ENCODE data around the gene SLC49A3.

SLC49A3 gene

GRCh38 chr4:686413-687040 is 2.4 kb downstream of the SLC49A3 start:
- H3K4me3 ChIP-seq (replicated peaks; ENCODE audit: low read depth, low read length): no peak overlapping the region
- no peak for DNase-seq (ENCODE audit: low read depth)
- TF ChIP-seq CTCF (IDR thresholded peaks at IDR 0.05; ENCODE audit: low read length, missing control alignments): no peak

GRCh38 chr4:685679-686412 is 3.1 kb downstream of the SLC49A3 start:
- DNase-seq (ENCODE audit: low read depth): no peak
- H3K4me3 ChIP-seq (replicated peaks; ENCODE audit: low read depth, low read length): no peak overlapping the region
- no peak for TF ChIP-seq CTCF (IDR thresholded peaks at IDR 0.05; ENCODE audit: low read length, missing control alignments)

GRCh38 chr4:684623-685327 is 4.2 kb downstream of the SLC49A3 start:
- no peak for DNase-seq (ENCODE audit: low read depth)
- no peak for TF ChIP-seq CTCF (IDR thresholded peaks at IDR 0.05; ENCODE audit: low read length, missing control alignments)
- no peak overlapping the region for H3K4me3 ChIP-seq (replicated peaks; ENCODE audit: low read depth, low read length)

- DNase-seq (ENCODE audit: low read depth): peak; percentile 77
These were observed 4.8 kb downstream of the SLC49A3 start for GRCh38 chr4:683982-684622.

GRCh38 chr4:683247-683897 is 5.6 kb downstream of the SLC49A3 start:
- DNase-seq (ENCODE audit: low read depth): no peak
- TF ChIP-seq CTCF (IDR thresholded peaks at IDR 0.05; ENCODE audit: low read length, missing control alignments): no peak
- H3K4me3 ChIP-seq (replicated peaks; ENCODE audit: low read depth, low read length): no peak overlapping the region

More at GRCh38 chr4:683982-684622, 4.8 kb downstream of the SLC49A3 start:
- TF ChIP-seq CTCF (IDR thresholded peaks at IDR 0.05; ENCODE audit: low read length, missing control alignments): peak; percentile 74
- H3K4me3 ChIP-seq (replicated peaks; ENCODE audit: low read depth, low read length): no peak overlapping the region

- H3K4me3 ChIP-seq (replicated peaks; ENCODE audit: low read depth, low read length): no peak overlapping the region
- TF ChIP-seq CTCF (IDR thresholded peaks at IDR 0.05; ENCODE audit: low read length, missing control alignments): no peak
- DNase-seq (ENCODE audit: low read depth): no peak
These were observed 6.3 kb downstream of the SLC49A3 start for GRCh38 chr4:682490-683172.

All from fibroblast of pulmonary artery (primary cell).